Keratinocyte (primary cell): ENCODE data around the gene ODF2L. TPM values are rescaled to one million over a fixed set of nuclear protein-coding genes. Genes with fewer than 3 reads are reported as not detected.

Source experiments
- DNase-seq: peaks from one replicate; pipeline ENCODE4 v3.0.0-alpha.2; 2011; ENCODE audit warnings: low read depth, missing footprints, low spot score
- FAIRE-seq: peaks from 2 replicates; lab custom pipeline; 2011; peaks lifted over from hg19 to GRCh38; lab: Jason Lieb, UNC
- H2AFZ ChIP-seq: 2 replicates; pipeline ENCODE4 v1.6.0; 2012; ENCODE audit warnings: low read length, control low read depth, inconsistent platforms; ENCODE audit not compliant: control insufficient read depth
- H3K27ac ChIP-seq: 2 replicates; pipeline ENCODE4 v1.5.1; 2011; ENCODE audit warnings: low read length; ENCODE audit not compliant: control insufficient read depth, insufficient read depth
- H3K27me3 ChIP-seq: 3 replicates; pipeline ENCODE4 v1.6.0; 2011; ENCODE audit warnings: low read length; ENCODE audit not compliant: control insufficient read depth, insufficient read depth; ENCODE audit errors: extremely low read depth
- H3K36me3 ChIP-seq, 2 experiments: 2 replicates in 1 of 2; 3 replicates in 1 of 2; pipeline ENCODE4 v1.5.1; 2011; ENCODE audit warnings: low read length in 2 of 2, mild to moderate bottlenecking in 1 of 2; ENCODE audit not compliant: control insufficient read depth in 2 of 2, insufficient read depth in 2 of 2; ENCODE audit errors: extremely low read depth in 1 of 2
- H3K4me1 ChIP-seq: 3 replicates; pipeline ENCODE4 v1.5.1; 2011; ENCODE audit warnings: low read length; ENCODE audit not compliant: control insufficient read depth, insufficient read depth; ENCODE audit errors: extremely low read depth
- H3K4me2 ChIP-seq: 3 replicates; pipeline ENCODE4 v1.6.0; 2011; ENCODE audit warnings: low read depth, low read length; ENCODE audit not compliant: control insufficient read depth, insufficient read depth; ENCODE audit errors: extremely low read depth
- H3K4me3 ChIP-seq, 3 experiments: fragments of 200-600 bp in 1 of 3; sonication (generic) in 1 of 3; 2 replicates in 2 of 3; 3 replicates in 1 of 3; pipeline ENCODE4 v1.5.1; 2011 to 2016; ENCODE audit warnings: low read length in 3 of 3, mild to moderate bottlenecking in 3 of 3, control low read depth in 2 of 3, inconsistent platforms in 1 of 3, low read depth in 1 of 3, mixed read lengths in 1 of 3, mixed run types in 1 of 3, moderate library complexity in 1 of 3; ENCODE audit not compliant: control insufficient read depth in 2 of 3, insufficient read depth in 2 of 3; ENCODE audit errors: extremely low read depth in 1 of 3
- H3K79me2 ChIP-seq: 2 replicates; pipeline ENCODE4 v1.6.0; 2012; ENCODE audit warnings: low read length; ENCODE audit not compliant: control insufficient read depth, insufficient read depth
- H3K9ac ChIP-seq: 3 replicates; pipeline ENCODE4 v1.6.0; 2011; ENCODE audit warnings: low read length; ENCODE audit not compliant: control insufficient read depth, insufficient read depth; ENCODE audit errors: extremely low read depth
- H3K9me1 ChIP-seq: 3 replicates; pipeline ENCODE4 v1.6.0; 2011; ENCODE audit warnings: low read length; ENCODE audit not compliant: control insufficient read depth, insufficient read depth; ENCODE audit errors: extremely low read depth
- H3K9me3 ChIP-seq: 2 replicates; pipeline ENCODE4 v1.5.1; 2012; ENCODE audit warnings: low read depth, low read length; ENCODE audit not compliant: control insufficient read depth
- H4K20me1 ChIP-seq: 3 replicates; pipeline ENCODE4 v1.6.0; 2011; ENCODE audit warnings: low read length; ENCODE audit not compliant: control insufficient read depth, insufficient read depth; ENCODE audit errors: extremely low read depth
- CTCF ChIP-seq, 3 experiments: IDR thresholded peaks in 1 of 3; conservative IDR thresholded peaks in 1 of 3; optimal IDR thresholded peaks in 1 of 3; 2 replicates in 2 of 3; 3 replicates in 1 of 3; pipeline versions ENCODE3 to v1.5.1; 2011; ENCODE audit warnings: low read length in 3 of 3, mild to moderate bottlenecking in 3 of 3, moderate library complexity in 2 of 3, control low read depth in 1 of 3, inconsistent platforms in 1 of 3; ENCODE audit not compliant: insufficient read depth in 2 of 3; ENCODE audit errors: extremely low read depth in 1 of 3
- EZH2 ChIP-seq: IDR thresholded peaks from one replicate; pipeline ENCODE4 v1.6.1; 2012; ENCODE audit warnings: inconsistent platforms, mild to moderate bottlenecking, low read length, moderate library complexity
- dilution Hi-C: fragments of 300-500 bp; cut with MboI; formaldehyde crosslinking; loops from one replicate; pipeline ENCODE4 v1.7.0; 2020; ENCODE audit warnings: low sequenced_read_pairs; ENCODE audit not compliant: extremely low pct_ligation_motif_present
- polyA plus RNA-seq, 5 experiments: library from polyadenylated mRNA; depleted of rRNA in 3 of 5; stranded (reverse) in 3 of 5; stranded (forward) in 1 of 5; unstranded in 1 of 5; fragments of >200 nt; gene quantifications; 1 replicate in 1 of 5; 2 replicates in 3 of 5; 3 replicates in 1 of 5; pipeline versions ENCODE4 v1.2.1 to v1.2.3, GENCODE V29; 2011 to 2012; ENCODE audit warnings: missing spikeins in 2 of 5, low read depth in 1 of 5, low replicate concordance in 1 of 5

ODF2L gene
- polyA plus RNA-seq, 1 donor (not counting 4 experiments of a cell fraction or from before 2014, with no cell fraction given) = 22.0 TPM

GRCh38 chr1:86380257-86380861, 15.8 kb downstream of the ODF2L start:
- dilution Hi-C loops = no loop called here
- Histone ChIP-seq H3K79me2 (no peaks in the 10 kb centered on the region), H2AFZ (no peak overlapping the region), H3K4me1 (no peaks in the 10 kb centered on the region), H3K4me3 (no peak overlapping the region), H3K9me3 (no peaks in the 10 kb centered on the region), H3K36me3 (peaks cover 2 to 3% of the 10 kb centered on the region in 2 experiments), H4K20me1 (no peaks in the 10 kb centered on the region), H3K9ac (no peak overlapping the region), H3K27ac (no peak overlapping the region), H3K4me2 (no peak overlapping the region), H3K9me1 (no peaks in the 10 kb centered on the region), H3K27me3 (no peaks in the 10 kb centered on the region)
- TF ChIP-seq EZH2 = no peak
- TF ChIP-seq CTCF (optimal IDR thresholded peaks at IDR 0.05 in 1 of 3, IDR thresholded peaks at IDR 0.05 in 1 of 3, conservative IDR thresholded peaks at IDR 0.05 in 1 of 3; ENCODE audit: extremely low read depth in 1 of 3, insufficient read depth in 2 of 3, low read length in 3 of 3) = peak; percentile 41 to 69 (median 50)
- FAIRE-seq (peak; percentile 67), DNase-seq (peak; percentile 33)

DNA sequence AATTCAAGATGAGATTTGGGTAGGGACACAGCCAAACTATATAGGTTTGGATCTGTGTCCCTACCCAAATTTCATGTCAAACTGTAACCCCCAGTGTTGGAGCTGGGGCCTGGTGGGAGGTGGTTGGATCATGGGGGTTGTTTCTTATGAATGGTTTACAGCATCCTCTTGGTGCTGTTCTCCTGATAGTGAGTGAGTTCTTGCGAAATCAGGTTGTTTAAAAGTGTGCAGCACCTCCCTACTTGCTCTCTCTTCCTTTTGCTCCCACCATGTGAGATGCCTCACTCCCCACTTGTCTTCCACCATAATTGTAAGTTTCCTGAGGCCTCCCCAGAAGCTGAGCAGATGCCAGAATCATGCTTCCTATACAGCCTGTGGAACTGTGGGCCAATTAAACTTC, 17.3 kb downstream of the ODF2L start:
- TF ChIP-seq CTCF (optimal IDR thresholded peaks at IDR 0.05 in 1 of 3, IDR thresholded peaks at IDR 0.05 in 1 of 3, conservative IDR thresholded peaks at IDR 0.05 in 1 of 3; ENCODE audit: extremely low read depth in 1 of 3, insufficient read depth in 2 of 3, low read length in 3 of 3) (no peak), EZH2 (no peak)
- Histone ChIP-seq H3K4me2 (no peak overlapping the region), H3K36me3 (peaks cover 3 to 5% of the 10 kb centered on the region in 2 experiments), H3K27ac (no peak overlapping the region), H3K4me3 (no peak overlapping the region), H3K9me1 (no peaks in the 10 kb centered on the region), H3K9ac (no peak overlapping the region), H3K9me3 (no peaks in the 10 kb centered on the region), H2AFZ (no peak overlapping the region), H3K4me1 (no peaks in the 10 kb centered on the region), H3K79me2 (no peaks in the 10 kb centered on the region), H3K27me3 (no peaks in the 10 kb centered on the region), H4K20me1 (no peaks in the 10 kb centered on the region)
- FAIRE-seq (no peak), DNase-seq (no peak)
- dilution Hi-C loops = no loop called here
